Fibroblast of the aortic adventitia (primary cell): ENCODE results near the gene ZAR1. TPM values are rescaled to one million over a fixed set of nuclear protein-coding genes. Genes with fewer than 3 reads are reported as not detected.

Experiments used
- DNase-seq: peaks from one replicate; pipeline ENCODE4 v3.0.0-alpha.2; 2010; ENCODE audit warnings: low read depth
- H3K4me3 ChIP-seq: 2 replicates; pipeline ENCODE4 v1.5.1; 2011; ENCODE audit warnings: low read depth, mild to moderate bottlenecking, control low read depth, low read length, moderate library complexity
- total RNA-seq: library from RNA; depleted of rRNA; stranded (reverse); fragments of >200 nt; gene quantifications from 2 replicates; pipeline ENCODE4 v1.2.3, GENCODE V29; 2012; ENCODE audit warnings: low replicate concordance
- TF ChIP-seq, protein P1 (sequence below): IDR thresholded peaks from 2 replicates; pipeline ENCODE4 v1.5.1; 2011; ENCODE audit warnings: mild to moderate bottlenecking, low read length, control low read depth, inconsistent platforms; ENCODE audit not compliant: insufficient read depth

Gene ZAR1
- total RNA-seq, 1 donor = not detected

DNA sequence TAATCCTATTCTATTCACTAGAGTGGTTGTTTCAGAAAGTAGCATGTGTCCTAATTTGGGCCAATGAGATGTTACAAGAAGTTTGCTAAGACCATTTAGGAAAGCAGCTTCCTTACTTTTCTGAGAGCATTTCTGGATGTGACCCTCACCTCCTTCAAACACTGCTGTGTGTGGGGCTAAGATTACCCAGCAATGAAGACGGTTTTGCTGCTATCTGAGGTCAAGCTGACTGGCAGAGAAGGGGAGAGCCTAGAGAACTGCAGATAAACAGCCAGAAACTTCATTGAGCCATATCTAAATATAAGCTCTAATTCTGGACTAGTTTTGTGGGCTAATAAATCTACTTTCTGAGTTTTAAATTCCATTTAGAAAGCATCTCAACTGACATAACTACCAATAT is 36.4 kb downstream of the ZAR1 start:
- no peak overlapping the region for H3K4me3 ChIP-seq
- no peak for DNase-seq
- TF ChIP-seq, protein P1, sequence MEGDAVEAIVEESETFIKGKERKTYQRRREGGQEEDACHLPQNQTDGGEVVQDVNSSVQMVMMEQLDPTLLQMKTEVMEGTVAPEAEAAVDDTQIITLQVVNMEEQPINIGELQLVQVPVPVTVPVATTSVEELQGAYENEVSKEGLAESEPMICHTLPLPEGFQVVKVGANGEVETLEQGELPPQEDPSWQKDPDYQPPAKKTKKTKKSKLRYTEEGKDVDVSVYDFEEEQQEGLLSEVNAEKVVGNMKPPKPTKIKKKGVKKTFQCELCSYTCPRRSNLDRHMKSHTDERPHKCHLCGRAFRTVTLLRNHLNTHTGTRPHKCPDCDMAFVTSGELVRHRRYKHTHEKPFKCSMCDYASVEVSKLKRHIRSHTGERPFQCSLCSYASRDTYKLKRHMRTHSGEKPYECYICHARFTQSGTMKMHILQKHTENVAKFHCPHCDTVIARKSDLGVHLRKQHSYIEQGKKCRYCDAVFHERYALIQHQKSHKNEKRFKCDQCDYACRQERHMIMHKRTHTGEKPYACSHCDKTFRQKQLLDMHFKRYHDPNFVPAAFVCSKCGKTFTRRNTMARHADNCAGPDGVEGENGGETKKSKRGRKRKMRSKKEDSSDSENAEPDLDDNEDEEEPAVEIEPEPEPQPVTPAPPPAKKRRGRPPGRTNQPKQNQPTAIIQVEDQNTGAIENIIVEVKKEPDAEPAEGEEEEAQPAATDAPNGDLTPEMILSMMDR = no peak

DNA sequence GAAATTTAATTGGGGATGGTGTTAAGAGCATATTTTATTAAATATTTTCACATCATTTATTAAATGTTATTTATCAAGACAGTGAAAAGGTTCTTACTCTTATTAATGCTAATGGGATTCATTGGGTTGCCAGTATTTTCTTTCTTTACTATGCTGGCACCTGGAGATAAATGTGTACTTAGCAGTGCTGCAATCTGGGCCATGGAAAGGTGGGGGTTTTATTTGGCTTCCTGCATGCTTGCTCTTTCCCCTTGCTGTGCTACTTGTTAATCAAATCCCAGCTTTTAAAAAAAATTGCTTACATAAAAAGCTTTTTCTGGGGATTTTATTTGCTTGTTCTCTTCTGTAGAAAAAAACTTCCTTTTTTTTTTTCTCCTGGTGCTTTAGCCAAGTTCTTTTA is 48.3 kb downstream of the ZAR1 start:
- no peak overlapping the region for H3K4me3 ChIP-seq
- TF ChIP-seq, protein P1 = no peak
- no peak for DNase-seq

DNA sequence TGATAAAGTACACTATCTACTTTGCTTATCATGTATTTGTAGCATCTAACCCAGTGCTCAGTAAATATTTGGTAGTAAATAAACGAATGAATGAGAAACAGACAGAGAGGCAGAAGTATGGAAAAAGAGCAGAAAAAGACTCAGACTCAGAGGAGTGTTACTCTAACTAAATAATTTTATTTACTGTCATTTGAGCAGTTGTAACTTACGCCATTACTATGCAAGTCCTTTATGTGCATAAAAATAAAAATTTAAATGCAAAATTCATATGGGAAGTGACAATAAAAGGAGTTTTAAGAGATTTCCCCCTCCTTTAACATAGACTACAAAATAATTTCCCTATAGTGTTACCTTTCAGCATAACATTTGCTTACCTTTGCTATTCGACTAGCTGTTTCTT is 49.5 kb downstream of the ZAR1 start:
- TF ChIP-seq, protein P1 = no peak
- H3K4me3 ChIP-seq = no peak overlapping the region
- no peak for DNase-seq

DNA sequence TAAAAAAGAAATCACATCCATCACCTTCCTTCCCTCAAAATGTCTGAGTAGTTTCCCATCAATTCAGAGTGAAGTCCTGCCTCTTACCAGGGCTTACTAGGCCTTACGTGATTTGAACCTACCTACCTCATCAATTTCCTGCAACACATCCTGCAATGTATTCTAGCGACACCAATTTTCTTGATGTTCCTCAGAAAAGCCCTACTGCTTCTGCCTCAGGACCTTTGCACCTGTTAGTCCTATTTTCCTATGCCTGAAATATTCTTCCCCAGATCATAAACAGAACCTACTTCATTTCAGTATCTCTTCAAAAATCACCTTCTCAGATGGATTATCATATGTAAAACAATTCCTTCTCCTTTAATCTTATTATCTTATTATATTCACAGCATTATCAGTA is 52.8 kb downstream of the ZAR1 start:
- H3K4me3 ChIP-seq = no peak overlapping the region
- DNase-seq = no peak
- TF ChIP-seq, protein P1 = no peak

DNA sequence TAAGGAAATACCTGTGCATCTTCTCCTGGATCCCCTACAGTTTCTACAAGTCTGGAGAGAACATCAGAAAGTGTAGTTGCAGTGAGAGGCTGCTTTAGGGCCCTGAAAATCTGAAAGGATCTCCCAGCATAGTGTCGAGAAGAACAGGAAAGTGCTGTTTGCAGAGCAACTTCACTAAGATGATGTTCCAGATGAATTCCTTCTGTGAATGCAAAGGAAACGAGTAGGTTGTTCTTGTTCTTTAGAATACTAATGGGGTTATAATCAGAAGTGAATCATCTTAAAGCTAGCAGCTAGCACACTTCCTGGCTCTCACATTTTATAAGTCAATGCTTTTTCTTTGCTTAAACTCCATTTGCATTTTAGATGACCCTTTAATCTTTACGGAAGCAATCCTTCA is 53.7 kb downstream of the ZAR1 start:
- DNase-seq = no peak
- TF ChIP-seq, protein P1 = no peak
- H3K4me3 ChIP-seq = no peak overlapping the region

Other genes starting within 250 kb of the ZAR1 start
- 0.72 and 3.5 TPM in 2 replicates for gene TEC, start 220.4 kb upstream of the ZAR1 start, total RNA-seq
- gene SLAIN2, start 148.7 kb upstream of the ZAR1 start, total RNA-seq = 9.6 and 93.5 TPM in 2 replicates
- not detected in 2 replicates for gene SLC10A4, start 6.9 kb upstream of the ZAR1 start, total RNA-seq